HCT116 (cell line): ENCODE results near the gene LENG9.
"Not testable (repeated sequence)": the region's sequence is repeated elsewhere in the genome, so short reads cannot be mapped to it uniquely, and the experiment has no call there.

Experiments
- FOSL1 ChIP-seq: IDR thresholded peaks from 2 replicates; pipeline ENCODE4 v1.6.1; 2012; ENCODE audit warnings: low read depth
- POLR2AphosphoS5 ChIP-seq: IDR thresholded peaks from 2 replicates; pipeline ENCODE4 v1.6.1; 2011; ENCODE audit warnings: mild to moderate bottlenecking, low read depth, low read length, moderate library complexity

GRCh38 chr19:54446349-54446748 is 17.2 kb downstream of the LENG9 start:
- not testable (repeated sequence) for TF ChIP-seq POLR2AphosphoS5, FOSL1
